ENCODE data around the gene PKP4. TPM values are rescaled to one million over a fixed set of nuclear protein-coding genes. Genes with fewer than 3 reads are reported as not detected.

The PKP4 gene
- total and polyA plus RNA-seq, 9 of the 15 experiments (the other 6 are each of a cell fraction or from before 2014, with no cell fraction given) = 24.6 to 99.1 (median 74.0) TPM

GRCh38 chr2:158414538-158414937, 42.2 kb upstream of the PKP4 start (continued):
- TF ChIP-seq ZBTB40 (IDR thresholded peaks at IDR 0.05) = no peak
- TF ChIP-seq ZBTB40 (CRISPR knock-in tag; IDR thresholded peaks at IDR 0.05) = no peak
- no peak for TF ChIP-seq MAFK (IDR thresholded peaks at IDR 0.05; ENCODE audit: low read length)
